Left renal cortex interstitium (tissue), 4 donors: Measurements from ENCODE around the gene ANAPC4. TPM values are rescaled to one million over a fixed set of nuclear protein-coding genes. Genes with fewer than 3 reads are reported as not detected.

Experiments used
- DNase-seq, 4 donors: peaks; one replicate each; pipeline ENCODE4 v3.0.0-alpha.2; 2013; ENCODE audit warnings: low read depth in 4 of 4, low spot score in 2 of 4, missing footprints in 1 of 4
- polyA plus RNA-seq, 4 donors: library from polyadenylated mRNA; unstranded; fragments of 120-200 nt; gene quantifications; one replicate each; pipeline ENCODE4 v1.2.1, GENCODE V29; 2013; ENCODE audit not compliant: insufficient read length in 4 of 4

ANAPC4 gene
- polyA plus RNA-seq, 4 donors, result 33.4 to 63.5 (median 46.0) TPM

GRCh38 chr4:25430630-25431029 lies 53.6 kb downstream of the ANAPC4 start:
- DNase-seq, result no peak

- no peak for DNase-seq
These were observed 57.1 kb downstream of the ANAPC4 start for GRCh38 chr4:25433966-25434827.

DNA sequence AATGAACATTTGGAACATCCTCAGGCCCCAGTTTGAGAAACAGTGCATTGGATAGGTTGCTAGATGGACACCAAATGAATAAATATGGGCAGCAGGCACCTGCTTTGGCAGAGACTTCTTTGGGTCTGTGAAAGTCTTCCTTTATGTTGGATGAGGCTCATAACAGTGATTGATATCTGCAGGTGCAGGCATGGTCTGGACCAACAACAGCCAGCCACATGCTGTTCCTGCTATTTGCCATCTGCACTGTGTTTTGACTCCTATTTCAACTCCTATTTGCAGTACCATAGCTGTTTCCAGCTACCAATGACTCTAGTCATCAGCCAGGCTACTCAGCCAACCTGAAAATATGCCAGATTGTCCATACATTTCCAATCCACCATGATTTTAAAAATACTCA lies 60.9 kb downstream of the ANAPC4 start:
- no peak for DNase-seq

DNA sequence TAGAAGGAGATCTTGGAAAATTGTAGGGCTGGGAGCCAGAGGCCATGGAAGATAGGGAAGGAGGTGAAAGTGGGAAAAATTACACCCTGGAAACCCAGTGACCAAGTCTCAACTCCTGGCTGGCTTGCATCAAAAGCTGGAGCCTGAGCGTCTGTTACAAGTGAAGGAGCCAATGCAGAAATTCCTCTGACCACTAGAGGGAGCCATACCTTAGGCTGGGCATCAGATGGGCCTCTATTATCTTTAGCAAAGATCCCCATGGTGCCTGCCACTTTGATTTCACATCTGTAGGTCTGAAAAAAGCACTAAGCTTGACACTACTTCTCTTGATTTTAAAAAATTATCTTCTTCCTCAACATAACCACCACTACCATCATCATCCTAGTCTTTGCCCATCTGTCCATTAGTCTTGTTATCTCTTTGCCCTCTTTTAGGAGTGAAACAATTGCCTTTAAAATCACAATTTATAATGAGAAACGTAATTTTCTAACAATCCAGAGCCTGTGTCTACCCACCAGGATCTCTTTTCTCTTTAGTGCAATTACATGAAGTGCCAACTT lies 62.9 kb downstream of the ANAPC4 start:
- DNase-seq, result peak in 3 of 4 donors; percentile 19 to 55 (median 34)

DNA sequence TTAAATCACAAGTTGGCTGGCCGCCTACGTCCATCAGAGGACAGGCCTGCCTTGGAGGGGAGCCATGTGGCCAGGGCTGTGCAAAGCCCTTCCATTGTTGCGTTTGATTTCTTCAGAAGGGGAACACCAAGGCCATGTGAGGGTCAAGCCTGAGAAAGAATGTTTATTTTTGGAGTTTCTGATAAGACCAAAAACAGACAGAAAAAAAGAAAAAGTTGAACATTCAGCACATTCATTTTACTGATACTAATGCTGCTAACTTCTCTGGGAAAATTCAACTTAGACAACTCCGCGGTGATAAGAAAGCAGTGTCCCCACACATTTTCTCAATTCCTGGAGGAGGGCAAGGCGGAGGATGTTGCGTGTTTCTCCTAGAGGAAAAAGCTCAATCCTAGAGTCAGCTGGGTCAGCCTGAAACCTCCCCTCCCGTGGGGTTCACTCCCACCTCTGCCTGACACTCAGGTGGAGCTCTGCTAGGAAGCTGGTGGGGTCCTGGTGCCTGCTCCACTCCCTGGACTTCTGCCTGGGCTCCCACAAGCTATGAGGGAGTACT lies 63.5 kb downstream of the ANAPC4 start:
- DNase-seq, result peak in 1 of 4 donors; percentile 13

DNA sequence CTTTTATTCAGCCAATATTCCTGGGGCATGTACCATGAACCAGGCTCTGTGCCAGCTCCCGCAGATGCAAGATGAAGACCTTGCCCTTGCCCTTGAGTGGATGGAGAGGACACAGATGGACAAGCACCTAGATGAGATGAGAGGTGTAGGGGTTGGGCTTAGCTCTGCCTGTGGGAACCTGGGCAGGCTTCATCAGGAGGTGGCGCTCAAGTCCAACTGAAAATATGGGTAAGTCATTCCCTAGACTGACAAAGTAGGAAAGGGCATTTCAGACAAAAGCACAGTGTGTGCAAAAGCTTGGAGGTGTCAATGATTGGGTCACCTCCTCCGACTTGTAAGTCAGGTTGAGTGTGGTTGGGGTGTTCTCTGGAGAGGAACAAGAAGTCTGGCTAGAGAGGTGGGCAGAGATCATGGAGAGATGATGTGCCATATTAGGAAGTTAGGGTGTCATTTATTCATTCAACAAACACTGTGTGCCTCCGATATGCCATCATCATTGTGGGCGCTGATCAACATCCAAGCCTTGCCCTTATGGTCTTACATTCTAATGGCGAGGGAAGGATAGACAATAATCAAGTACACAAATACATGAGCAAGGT lies 64.6 kb downstream of the ANAPC4 start:
- DNase-seq, result peak in 3 of 4 donors; percentile 21 to 60 (median 31)

DNA sequence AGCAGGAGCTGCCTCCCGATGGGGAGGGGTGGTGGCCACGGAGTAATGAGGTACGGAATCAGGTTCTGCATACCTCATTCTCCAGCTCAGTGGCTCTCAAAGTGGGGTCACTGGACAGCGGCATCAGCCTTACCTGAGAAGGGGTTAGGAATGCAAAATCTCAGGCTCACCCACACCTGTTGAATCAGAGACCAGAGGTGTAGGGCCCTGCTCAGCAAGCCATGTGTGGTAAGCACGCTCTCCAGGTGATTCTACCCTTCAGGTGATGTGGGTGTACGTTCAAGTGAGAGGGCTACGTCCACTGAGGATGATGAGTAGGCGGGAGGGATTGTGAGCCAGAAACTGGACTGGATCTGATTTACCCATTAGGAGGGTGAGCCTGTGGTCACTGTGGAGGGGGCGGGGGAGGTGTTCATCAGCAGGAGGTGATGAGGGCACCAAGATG lies 65.8 kb downstream of the ANAPC4 start:
- DNase-seq, result no peak

- no peak for DNase-seq
These were observed 66.8 kb downstream of the ANAPC4 start for GRCh38 chr4:25443851-25444250.

GRCh38 chr4:25446611-25447010 lies 69.5 kb downstream of the ANAPC4 start:
- DNase-seq, result no peak

DNA sequence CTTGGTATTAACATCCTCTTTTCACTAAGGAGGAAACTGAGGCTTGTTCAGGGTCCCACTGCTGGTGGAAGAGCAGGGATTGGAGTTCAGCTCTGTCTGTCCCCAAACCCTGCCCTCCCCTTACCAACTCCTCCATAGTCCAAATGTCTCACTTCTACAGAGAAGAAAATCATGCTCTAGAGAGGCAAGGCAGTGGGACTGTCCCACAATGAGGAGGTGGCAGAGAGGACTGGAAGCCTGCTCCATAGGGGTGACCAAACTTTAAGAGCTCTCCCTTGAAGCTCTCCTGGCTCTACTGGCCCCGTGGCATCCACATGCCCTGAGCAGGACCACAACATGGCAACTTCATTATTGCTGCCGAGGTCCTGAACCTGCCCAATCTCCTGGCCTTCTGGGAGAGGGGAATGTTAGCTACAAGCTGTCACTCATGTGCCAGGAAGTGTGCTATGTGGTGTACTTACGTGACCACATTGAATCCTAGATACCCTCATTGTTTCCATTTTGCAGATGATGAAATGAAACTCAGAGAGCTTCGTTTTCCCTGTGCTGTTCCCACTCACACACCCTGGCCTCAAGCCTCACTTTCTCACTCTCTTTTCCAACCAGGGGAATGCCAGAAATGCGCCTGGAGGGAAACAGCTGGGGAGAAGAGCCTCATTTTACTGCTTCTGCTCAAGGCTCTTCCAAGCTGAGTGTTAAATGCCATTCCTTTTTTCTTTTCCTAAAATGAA lies 71.5 kb downstream of the ANAPC4 start:
- DNase-seq, result no peak

- DNase-seq, result no peak
These were observed 72.2 kb downstream of the ANAPC4 start for GRCh38 chr4:25449270-25449669.

DNA sequence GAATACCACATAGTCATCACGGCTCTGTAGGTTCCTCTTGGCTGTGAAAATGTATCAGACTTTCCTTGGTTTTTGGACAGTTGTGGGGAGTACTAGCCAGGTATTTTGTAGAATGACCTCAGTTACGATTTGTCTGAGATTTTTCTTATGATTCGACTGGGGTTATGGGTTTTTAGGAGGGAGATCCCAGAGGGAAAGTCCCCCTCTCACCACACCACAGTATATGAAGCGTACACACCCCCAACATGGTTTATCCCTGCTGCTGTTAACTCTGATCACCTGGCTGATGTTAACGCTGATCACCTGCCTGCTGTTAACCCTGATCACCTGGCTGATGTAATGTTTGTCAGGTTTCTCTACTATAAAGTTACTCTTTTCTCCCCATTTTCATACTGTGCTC lies 72.6 kb downstream of the ANAPC4 start:
- DNase-seq, result no peak

DNA sequence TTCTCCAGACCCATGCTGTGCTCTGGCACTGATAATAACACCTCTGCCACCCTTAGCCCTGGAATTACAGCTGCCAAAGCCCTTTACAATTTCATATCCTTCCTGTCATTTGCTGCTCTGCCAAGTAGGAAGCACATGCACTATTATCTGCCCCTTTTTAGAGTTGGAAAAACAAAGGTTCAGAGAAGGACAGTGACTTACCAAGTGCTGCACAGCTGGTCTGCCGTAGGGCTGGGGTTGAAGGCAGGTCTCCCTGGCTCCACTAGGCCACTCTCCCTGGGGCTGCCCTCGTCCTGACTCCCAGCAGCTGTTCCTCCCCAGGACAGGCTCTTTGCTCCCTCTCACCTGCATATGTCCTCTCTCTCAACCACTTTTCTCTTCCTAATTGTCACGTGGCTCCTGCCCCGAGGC lies 73.4 kb downstream of the ANAPC4 start:
- DNase-seq, result no peak

- DNase-seq, result no peak
These were observed 74.6 kb downstream of the ANAPC4 start for GRCh38 chr4:25451676-25452075.

- DNase-seq, result no peak
These were observed 75.0 kb downstream of the ANAPC4 start for GRCh38 chr4:25452081-25452480.

GRCh38 chr4:25454476-25454875 lies 77.4 kb downstream of the ANAPC4 start:
- DNase-seq, result no peak

GRCh38 chr4:25457053-25457715 lies 80.1 kb downstream of the ANAPC4 start:
- no peak for DNase-seq

- no peak for DNase-seq
These were observed 90.1 kb downstream of the ANAPC4 start for GRCh38 chr4:25466966-25467697.

DNA sequence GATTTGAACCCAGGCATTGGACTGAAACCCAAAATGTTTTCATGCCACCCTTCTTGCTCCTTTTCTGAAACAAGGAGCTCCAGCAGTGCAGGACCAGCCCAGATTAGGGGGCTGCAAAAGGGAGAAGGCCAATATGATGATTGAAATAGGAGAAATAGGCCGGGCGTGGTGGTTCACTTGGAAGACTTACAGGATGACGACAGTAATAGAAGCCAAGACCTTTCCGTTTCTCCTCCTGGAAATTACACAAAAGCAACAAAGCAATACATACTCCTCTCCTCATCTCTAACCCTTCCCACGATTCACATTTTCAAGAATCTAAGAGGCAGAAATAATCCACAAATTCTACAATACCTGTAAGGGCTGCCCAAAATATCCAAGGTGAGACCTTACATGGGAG lies 90.8 kb downstream of the ANAPC4 start:
- no peak for DNase-seq
